GM19023 (cell line): Measurements from ENCODE around the gene DDX50.
"Not testable (repeated sequence)": the region's sequence is repeated elsewhere in the genome, so short reads cannot be mapped to it uniquely, and the experiment has no call there.

Experiments used
- ATAC-seq: cut with Tn5 transposase; IDR thresholded peaks from one replicate; pipeline ENCODE4 v1.9.1; 2021; ENCODE audit warnings: mild to moderate bottlenecking, moderate library complexity; ENCODE audit not compliant: unreplicated experiment

DDX50 gene

DNA sequence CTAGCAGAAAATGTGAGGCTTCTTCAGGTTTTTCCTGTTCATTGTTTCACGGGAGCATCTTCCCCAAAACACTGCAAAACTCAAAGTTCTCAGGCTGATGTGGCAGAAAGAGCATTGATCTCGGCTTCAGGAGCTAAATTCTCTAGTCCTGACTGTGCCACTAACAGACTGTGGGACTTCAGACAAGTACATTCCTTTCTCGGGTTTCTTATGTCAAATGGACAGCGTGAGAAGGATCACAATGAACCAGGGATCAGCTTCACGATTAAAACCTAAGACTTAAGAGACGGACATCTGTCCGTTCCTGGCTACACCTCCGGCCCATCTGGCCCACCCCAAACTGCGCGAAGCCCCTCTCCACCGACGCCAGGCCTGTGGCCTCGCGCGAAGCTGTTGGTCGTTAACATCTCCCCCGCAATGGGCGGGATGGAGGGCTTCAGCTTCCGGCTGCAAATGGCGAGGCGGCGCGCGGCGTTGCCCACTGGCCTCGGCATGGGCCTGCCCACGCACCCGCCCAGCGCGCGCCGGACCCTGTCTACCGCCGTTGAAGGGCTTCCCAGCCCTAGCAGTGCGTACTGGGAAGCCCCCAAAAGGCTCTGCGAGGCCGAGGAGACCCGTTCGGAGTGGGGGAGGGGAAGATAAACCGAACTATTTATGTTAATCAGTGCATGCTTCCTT is 549 bp upstream of the DDX50 start:
- ATAC-seq: peak; percentile 38

DNA sequence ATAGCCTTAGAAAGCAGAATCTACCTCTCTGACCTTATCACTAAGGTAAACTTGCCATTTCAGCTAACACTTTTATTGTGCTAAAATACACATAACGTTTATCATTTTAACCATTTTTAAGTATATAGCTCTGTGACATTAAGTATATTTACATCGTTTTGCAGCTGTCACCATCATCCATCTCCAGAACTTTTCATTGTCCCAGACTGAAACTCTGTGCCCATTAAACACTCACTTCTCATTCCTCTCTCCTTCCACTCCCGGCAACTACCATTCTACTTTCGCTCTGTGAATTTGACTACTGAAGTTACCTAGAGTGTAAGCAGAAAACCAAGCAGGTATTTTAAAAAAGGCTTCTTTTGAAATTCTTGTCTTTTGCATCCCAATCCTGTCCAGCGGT is 1.3 kb downstream of the DDX50 start:
- ATAC-seq: no peak

DNA sequence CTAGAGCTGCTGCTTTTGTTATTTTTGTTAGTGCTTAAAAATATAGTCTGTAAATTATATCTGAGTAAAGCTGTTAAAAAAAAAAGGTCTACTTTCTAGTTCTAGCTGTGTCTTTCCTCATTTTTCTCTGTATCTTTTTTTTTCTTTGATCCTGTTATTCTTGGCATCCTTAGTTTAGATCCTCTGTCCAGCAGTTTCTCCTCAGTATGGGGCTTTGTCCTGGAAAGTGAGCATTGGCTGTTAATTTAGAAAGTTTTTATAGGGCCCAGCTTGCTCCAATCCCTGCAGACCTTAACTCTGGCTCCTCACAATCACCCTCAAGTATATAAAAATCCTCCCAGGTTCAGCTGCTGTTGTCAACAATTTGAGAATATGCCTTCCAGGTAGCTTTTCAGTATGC is 23.5 kb downstream of the DDX50 start:
- no peak for ATAC-seq

- no peak for ATAC-seq
Observed at GRCh38 chr10:68925489-68925888, 24.4 kb downstream of the DDX50 start.

DNA sequence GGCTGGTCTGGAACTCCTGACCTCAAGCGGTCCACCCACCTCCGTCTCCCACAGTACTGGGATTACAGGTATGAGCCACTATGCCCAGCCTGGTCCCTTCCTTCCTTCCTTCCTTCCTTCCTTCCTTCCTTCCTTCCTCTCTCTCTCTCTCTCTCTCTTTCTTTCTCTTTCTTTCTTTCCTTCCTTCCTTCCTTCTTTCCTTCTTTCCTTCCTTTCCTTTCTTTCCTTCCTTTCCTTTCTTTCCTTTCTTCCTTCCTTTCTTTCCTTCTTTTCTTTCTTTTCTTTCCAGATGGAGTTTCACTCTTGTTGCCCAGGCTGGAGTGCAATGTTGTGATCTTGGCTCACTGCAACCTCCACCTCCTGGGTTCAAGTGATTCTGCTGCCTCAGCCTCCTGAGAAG is 28.0 kb downstream of the DDX50 start:
- ATAC-seq: not testable (repeated sequence)

DNA sequence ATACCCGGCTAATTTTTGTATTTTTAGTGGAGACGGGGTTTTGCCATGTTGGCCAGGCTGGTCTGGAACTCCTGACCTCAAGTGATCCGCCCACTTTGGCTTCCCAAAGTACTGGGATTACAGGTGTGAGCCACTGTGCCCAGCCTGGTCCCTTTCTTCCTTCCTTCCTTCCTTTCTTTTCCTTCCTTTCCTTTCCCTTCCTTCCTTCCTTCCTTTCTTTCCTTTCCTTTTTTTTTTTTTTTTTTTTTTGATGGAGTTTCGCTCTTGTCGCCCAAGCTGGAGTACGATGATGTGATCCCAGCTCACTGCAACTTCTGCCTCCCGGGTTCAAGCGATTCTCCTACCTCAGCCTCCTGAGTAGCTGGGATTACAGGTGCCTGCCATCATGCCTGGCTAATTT is 28.8 kb downstream of the DDX50 start:
- ATAC-seq: not testable (repeated sequence)

DNA sequence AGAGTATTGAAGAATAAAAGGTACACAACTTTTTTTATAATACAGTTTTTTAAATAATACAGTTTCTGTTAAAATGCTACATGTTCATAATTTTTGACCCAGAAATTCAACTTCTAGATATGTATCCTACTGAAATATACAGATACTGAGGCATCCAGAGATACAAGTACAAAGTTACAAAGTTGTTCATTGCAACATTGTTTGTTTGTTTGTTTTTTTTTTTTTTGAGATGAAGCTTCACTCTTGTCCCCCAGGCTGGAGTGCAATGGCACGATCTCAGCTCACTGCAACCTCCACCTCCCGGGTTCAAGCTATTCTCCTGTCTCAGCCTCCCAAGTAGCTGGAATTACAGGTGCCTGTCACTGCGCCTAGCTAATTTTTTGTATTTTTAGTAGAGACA is 31.7 kb downstream of the DDX50 start:
- not testable (repeated sequence) for ATAC-seq

DNA sequence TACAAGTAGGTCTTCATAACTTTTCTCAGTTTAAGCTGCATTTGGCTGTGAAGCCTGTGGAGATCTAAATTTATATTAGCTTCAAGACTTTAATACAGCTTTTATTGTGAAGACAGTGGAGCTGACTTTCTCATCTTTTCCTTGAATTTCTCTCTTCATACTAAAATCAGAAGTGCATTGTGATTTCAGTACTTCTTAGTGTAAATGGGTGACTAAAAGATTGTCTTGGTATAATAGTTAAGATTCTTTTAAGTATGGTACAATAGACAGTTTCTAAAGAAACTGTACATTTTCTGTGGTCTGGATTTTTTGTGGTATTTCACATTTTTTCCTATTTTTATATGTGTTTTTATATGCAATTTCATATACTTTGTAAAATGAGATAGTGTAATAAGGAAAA is 33.9 kb downstream of the DDX50 start:
- no peak for ATAC-seq

DNA sequence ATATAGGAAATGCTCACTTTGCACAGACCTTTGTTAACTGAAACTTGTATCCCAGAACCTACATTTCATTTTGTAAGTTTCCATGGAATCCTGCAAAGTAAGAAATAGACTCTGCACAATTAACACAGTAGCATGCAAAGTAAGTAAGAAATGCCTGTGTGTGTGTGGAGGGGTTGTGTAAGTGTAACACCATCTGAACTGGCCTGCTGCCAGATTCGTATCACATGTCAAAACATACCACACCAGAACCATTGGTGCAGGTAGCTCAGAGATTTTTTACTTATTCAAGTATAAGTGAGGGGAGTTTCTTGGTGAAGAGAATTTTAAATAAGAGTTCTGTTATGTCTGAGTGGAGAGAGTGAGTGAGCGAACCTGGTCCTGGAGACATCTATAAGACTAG is 37.0 kb downstream of the DDX50 start:
- ATAC-seq: no peak

DNA sequence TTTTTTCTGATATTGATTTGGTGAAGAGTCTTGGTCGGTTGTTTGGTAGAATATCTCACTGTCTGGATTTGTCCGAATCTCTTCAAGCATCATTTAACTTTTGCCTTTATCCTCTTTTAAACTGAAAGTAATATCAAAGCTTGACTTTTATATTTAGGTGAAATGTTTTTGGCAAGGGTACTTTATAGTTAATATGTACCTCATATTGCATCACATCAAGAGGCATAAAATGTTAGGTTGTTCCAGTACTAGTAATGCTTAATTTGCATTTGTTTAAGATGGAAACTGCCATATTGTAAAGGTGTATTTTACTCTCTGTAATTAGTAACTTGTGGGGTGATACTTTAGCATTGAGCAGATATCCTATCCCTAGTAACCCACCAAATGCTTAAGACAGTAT is 37.8 kb downstream of the DDX50 start:
- no peak for ATAC-seq

DNA sequence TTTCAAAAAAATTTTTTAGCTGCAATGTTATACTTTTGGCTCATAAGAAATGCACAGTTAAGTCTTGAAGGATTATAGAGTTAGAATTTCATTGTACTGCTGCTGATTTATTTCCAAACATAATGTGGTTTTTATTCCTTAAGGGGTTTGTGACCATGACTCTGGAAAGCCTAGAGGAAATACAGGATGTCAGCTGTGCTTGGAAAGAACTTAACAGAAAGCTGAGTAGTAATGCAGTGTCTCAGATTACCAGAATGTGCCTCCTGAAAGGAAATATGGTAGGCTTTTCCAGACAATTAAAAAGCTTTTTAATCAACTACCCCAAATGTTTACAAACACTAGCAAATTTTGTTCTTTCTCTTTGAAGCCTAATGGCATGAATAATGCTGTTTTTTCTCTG is 39.8 kb downstream of the DDX50 start:
- not testable (repeated sequence) for ATAC-seq

- ATAC-seq: no peak
Observed at GRCh38 chr10:68950598-68950997, 49.5 kb downstream of the DDX50 start.

- ATAC-seq: no peak
Observed at GRCh38 chr10:68954904-68955303, 53.8 kb downstream of the DDX50 start.

- peak; percentile 2 for ATAC-seq
Observed at GRCh38 chr10:68955355-68955831, 54.3 kb downstream of the DDX50 start.

DNA sequence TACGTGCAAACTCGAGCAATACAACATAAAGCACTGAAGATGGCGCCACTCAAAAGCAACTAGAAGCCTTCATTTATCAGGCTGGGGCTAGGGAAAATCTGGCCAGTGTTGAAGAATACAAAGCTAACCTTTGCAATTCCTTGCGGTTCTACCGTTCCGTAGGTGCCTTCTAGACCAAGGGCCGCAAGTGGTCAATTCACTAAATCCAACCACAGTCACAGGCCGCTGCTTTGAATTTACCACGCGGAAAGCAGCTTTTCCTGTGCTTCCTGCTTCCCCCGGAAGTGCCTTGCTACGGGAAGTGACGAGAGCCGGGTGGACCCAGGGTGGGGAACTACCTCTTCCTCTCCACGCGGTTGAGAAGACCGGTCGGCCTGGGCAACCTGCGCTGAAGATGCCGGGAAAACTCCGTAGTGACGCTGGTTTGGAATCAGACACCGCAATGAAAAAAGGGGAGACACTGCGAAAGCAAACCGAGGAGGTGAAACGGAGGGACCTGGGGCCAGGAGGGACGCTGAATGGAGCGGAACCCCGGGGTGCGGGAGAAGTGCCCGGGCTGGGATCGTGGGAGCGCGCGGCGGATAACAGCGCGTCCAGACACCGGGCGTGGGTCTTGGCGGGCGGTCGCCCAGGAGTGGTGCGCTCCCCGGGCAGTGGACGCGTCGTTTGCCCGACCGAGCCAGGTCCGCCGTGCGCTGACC is 54.9 kb downstream of the DDX50 start, which contains the start of gene DDX21:
Gene DDX21 (plus strand): TSS at position 339 of the 701 bp plus-strand sequence. CDS start 56 bp downstream, at position 395.
- ATAC-seq: peak; percentile 88

DNA sequence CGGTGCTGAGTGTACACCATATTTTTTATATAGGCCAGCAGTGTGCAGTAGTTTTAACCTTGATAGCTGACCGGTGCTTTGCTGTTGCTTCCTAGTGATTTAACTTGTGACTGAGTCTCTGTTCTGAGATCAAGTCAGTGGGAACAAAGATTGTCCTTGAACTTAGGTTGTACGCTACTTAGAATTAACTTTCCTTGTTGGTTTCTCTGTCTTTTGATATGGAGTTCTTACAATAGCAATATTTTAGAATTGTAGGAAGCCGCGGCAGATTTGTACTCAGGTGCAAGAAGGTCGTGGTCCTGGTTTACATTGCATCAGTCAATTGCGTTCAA is 56.1 kb downstream of the DDX50 start:
- no peak for ATAC-seq

GRCh38 chr10:68957654-68958053 is 56.5 kb downstream of the DDX50 start:
- ATAC-seq: no peak

GRCh38 chr10:68959695-68960527 is 58.8 kb downstream of the DDX50 start:
- no peak for ATAC-seq

GRCh38 chr10:68963151-68963550 is 62.0 kb downstream of the DDX50 start:
- ATAC-seq: no peak

DNA sequence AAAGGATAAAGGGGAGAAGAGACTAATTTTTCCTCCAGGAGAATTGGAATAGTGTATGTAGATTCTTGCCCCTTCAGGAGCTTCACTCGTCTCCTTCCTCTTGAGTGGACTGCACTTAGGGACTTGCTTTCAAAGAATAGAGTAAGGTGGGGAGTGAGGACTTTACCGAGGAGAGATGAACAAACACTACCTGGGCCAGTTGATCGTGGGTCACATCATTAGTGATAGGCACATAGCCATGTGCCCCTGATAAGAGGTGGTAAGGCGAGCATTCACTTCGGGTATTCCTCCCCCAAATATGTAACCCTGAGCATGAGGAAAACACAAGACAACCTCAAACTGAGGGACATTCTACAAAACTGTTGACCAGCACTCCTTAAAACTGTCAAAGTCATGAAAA is 72.9 kb downstream of the DDX50 start:
- ATAC-seq: no peak

DNA sequence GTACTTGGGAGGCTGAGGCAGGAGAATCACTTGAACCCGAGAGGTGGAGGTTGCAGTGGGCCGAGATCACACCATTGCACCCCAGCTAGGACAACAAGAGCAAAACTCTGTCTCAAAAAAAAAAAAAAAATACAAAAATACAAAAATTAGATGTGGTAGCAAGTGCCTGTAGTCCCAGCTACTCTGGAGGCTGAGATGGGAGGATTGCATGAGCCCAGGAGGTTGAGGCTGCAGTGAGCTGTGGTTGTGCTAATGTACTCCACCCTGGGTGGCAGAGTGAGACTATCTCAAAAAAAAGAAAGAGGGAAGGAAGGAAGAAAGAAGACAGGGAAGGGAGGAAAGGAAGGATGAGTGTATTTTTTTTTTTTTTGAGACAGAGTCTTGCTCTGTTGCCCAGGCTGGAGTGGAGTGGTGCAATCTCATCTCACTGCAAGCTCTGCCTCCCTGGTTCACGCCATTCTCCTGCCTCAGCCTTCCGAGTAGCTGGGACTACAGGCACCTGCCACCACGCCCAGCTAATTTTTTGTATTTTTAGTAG is 74.9 kb downstream of the DDX50 start:
- not testable (repeated sequence) for ATAC-seq
